Activated CD4-positive, CD25-positive, alpha-beta regulatory T cell treated with anti-CD3 and anti-CD28 coated beads, Interleukin-2, amount 50 U/mL, for 24 hours (primary cell): ENCODE results near the gene SRF.
A peak's percentile ranks its signal among the peaks of the same experiment; 100 is the strongest.

Source experiments
- ATAC-seq, 2 donors: fragments of 150-1000 bp; cut with Tn5 transposase; one replicate each; pipeline ENCODE4 v1.10.0; 2021; ENCODE audit warnings: mild to moderate bottlenecking in 1 of 2, moderate library complexity in 1 of 2

Gene SRF

GRCh38 chr6:43219119-43219518 is 48.0 kb downstream of the SRF start:
- ATAC-seq, result no peak

GRCh38 chr6:43219814-43220213 is 48.7 kb downstream of the SRF start:
- no peak for ATAC-seq

- ATAC-seq, result no peak
Measured at GRCh38 chr6:43220439-43220951, 49.4 kb downstream of the SRF start.

- no peak for ATAC-seq
Measured at GRCh38 chr6:43221046-43221972, 50.2 kb downstream of the SRF start.

GRCh38 chr6:43222418-43223059 is 51.5 kb downstream of the SRF start:
- ATAC-seq, result no peak

GRCh38 chr6:43223175-43223574 is 52.1 kb downstream of the SRF start:
- peak in 1 of 2 donors; percentile 10 for ATAC-seq

- no peak for ATAC-seq
Measured at GRCh38 chr6:43226192-43226851, 55.3 kb downstream of the SRF start.

GRCh38 chr6:43228951-43229802 is 58.1 kb downstream of the SRF start, which contains the start of gene DNPH1:
DNPH1 (minus strand) TSS chr6:43229481; CDS start chr6:43229456, 25 bp downstream.
- ATAC-seq, result peak; percentile 81

- no peak for ATAC-seq
Measured at GRCh38 chr6:43229803-43230620, 58.9 kb downstream of the SRF start.

- ATAC-seq, result no peak
Measured at GRCh38 chr6:43231053-43231452, 60.0 kb downstream of the SRF start.
